NCI-H2107 treated with DMSO at 0.1 percent for 48 hours (cell line): ENCODE results near the gene PNPLA3.

ENCODE experiments used
- DNase-seq: peaks from one replicate; lab custom pipeline; 2025; ENCODE audit not compliant: unreplicated experiment; lab: John Stamatoyannopoulos, UW

PNPLA3 gene

DNA sequence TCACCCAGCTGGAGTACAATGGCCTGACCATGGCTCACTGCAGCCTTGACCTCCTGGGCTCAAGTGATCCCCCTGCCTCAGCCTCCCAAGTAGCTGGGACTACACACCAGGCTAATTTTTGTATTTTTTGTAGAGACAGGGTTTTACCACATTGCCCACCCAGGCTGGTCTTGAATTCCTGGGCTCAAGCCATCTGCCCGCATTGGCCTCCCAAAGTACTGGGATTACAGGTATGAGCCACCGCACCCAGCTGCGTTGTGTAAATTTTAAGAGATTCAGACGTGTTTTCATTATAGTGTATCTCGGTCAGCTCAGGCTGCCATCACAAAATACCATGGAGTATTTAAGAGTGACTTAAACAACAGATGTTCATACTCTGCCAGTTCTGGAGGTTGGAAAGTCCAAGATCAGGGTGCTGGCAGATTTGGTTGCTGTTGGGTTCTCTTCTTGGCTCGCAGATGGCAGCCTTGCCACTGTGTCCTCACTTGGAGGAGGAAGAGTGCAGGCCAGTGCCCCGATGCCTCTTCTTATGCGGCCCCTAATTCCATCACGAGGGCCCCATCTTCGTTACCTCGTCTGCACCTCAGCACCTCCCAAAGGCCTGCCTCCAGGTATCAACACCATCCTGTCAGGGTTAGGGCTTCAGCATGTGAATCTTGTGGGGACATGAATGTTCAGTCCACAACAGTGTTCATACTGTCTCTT lies 67.9 kb downstream of the PNPLA3 start:
- DNase-seq = no peak

DNA sequence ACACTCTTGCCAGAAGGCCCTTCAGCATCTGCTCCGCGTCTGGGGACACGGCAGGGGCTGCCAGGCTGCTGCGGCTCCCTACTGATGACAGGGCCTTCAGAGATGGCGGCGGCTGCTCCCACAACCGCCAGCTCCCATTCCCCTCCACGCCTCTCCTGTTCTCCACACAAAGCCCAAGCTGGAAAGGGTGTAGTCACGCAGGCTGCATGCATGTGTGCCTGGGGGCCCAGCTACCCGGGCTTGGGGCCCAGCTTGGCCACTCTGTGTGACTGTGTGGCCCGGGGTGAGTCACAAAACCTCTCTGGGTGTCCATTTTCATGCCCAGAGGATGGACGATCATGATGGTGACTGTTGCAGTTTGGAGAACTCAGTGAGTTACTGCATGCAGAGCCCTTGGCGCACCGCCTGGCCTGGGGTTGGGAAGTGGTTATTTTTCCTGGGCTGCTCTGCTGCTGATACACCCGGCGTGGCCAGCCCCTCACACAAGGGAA lies 68.8 kb downstream of the PNPLA3 start:
- DNase-seq = no peak

DNA sequence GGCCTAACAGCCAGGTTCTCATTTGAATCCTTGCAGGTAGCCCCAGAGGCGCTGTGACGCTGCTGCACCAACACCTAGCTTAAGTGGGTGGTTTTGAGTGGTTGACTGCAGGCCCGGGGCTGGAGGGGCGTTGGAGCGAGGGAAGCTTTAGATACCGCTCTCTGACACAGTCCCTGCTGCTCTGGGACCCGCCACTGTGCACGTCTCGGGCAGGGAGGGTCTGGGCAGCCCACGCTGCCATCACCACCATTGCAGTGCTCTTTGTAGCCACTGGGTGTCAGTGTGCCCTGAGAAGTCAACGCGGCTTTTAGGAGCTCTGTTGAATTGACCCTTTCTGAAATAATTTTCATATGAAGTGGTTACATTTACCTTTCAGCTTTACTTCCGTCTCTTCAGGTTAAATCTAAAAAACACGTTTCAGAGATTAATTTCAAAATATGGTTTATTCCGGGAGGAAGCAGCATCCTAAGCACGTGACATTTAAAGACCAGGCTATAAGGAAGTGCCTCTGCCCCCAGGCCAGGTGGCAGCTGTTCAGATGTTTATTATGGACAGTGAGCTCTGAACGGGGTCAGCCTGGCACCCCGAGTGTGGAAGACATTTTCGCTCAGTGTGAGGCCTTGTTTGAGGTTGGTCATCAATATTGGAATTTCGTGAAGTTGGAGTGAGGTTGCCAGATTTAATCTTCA lies 69.6 kb downstream of the PNPLA3 start:
- peak; percentile 53 for DNase-seq

DNA sequence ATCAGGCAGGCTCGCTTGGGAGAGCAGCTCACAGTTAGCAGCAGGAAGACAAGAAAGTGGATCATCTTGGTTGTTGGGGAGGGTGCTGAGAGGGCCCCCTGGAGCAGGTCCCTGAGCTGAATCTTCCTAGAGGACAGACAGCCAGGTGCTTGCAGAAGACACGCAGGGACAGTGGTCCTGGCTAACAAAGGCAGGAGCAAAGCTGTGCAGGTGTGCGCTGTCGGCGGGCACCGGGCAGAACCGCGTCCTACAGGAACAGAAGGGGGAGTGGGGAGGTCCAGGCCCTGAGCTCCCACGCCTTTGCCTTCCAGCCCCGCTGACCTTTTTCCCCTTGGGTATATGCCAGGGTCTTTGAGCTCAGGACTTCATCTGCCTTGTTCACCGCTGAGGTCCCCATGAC lies 70.4 kb downstream of the PNPLA3 start:
- DNase-seq = peak; percentile 21

DNA sequence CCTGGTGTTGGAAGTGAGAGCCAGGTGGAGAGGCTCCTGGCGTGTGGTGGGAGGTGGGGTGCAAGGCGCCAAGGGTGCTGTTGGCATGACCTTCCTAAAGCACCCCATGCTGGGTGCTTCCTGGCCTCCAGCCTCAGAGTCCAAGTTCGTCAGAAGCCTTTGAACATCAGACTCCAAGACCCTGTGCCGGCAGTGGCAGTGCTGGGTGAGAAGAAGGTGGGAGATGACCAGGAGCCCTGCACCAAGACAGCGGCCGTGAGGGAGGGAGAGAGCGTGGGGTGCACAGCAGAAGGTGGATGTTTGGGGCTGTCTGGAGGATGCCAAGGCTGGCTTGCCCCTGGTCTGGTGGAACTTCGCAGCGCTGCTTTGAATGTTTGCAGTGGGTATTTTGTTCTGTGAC lies 70.8 kb downstream of the PNPLA3 start:
- no peak for DNase-seq

DNA sequence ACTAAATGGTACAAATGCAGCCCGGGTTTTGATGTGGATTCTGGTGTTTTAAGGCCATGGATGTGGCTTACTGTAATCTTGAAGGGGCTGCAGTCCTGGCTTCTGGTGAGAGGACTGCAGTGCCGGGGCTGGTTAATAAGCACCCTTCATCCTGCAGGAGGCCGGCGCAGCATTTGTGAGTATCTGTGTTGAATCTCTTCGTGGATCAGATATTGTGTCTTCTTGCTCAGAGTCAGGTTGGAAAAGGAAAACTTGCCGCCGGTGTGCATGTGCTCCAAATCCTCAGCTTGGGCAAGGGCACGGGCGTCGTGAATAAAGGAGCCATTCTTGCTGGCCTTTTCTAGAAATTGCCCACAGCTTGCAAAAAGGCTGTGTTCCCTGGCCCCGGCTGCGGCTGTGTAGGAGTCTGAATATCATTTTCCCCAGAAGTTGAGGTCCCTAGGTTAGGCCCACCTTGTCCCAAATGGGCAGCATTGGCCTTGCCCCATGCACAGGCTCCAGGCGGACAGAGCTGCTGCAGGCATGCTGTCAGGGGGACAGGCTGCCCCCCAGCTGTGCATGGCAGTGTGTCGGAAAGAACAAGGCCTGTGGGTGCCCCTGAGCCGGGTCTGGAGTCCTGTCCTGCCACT lies 71.6 kb downstream of the PNPLA3 start:
- no peak for DNase-seq

DNA sequence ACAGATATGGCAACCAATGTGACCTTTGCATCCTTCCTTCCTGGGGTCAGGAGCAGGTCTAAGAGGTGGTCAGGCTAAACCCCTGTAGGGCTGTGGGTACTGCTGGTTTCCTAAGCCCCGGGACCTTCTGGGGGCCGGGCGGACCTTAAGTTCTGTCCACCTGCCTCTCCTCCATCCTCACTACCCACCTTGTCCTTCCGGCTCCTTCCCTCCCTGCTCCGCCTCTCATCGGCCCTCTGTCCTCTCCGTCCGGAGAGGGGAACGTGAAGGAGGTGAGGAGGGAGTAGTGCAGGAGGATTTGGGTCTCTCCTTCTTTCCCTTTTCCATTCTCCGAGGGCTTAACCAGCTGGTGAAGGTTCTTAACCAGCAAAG lies 72.2 kb downstream of the PNPLA3 start:
- DNase-seq = no peak

DNA sequence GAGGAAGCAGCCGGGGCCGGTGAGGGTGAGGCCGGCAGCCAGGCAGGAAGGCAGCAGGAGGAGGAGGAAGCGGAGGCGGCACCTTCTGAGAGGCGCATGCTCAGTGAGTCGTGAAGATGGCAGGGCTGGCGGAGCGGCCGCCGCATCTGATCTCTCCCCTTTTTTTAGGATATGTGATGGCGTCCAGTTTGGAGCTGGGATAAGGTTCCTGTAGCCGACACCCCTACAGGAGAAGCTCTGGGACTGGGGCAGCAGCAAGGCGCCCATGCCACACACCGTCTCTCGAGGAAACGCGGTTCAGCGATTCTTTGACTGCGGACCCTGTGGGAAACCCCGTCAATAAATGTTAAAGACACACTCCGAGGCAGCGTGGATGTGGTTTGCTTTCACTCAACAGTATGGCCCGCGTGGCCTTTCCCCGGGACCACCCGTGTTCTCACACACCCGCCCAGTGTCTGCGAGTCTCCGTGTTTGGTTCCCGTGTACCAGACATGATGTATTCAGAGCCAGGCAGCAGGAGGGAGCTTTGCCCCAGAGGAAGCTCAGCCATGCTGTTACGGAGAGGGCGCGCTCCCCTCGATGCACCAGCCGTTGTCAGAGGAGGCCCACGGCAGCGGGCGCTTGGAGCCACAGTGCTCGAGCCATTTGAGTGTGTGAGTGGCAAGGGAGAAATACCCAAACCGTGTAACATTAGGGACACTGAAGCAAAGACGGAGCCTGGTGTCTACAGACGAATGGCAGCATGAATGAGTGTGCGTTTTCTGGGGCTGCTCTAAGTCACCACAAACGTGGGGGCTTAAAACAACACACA lies 72.8 kb downstream of the PNPLA3 start:
- no peak for DNase-seq

DNA sequence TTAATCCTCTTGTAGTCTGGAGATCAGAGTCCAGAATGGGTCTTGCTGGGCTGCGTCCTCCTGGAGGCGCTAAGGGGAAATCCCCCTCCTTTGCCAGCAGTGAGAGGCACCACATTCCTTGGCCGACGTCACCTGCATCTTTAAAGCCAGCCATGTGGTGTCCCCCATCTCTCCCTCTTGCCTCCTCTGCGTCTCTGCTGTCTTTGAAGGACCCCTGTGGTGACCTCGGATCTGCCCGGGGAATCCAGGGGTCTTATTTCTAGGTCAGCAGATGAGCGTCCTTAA lies 73.3 kb downstream of the PNPLA3 start:
- no peak for DNase-seq
